K562 (cell line): Measurements from ENCODE around the gene ADORA2A. TPM values are rescaled to one million over a fixed set of nuclear protein-coding genes. Genes with fewer than 3 reads are reported as not detected.

Experiments used
- BACH1 ChIP-seq: fragments of 200-800 bp; sonication (Bioruptor generic); IDR thresholded peaks from 2 replicates; pipeline ENCODE4 v1.6.1; 2016; ENCODE audit warnings: missing genetic modification characterization, missing compliant biosample characterization
- CBX1 ChIP-seq: sonication (generic); IDR thresholded peaks from 2 replicates; pipeline ENCODE4 v1.6.1; 2016; ENCODE audit warnings: antibody characterized with exemption, low read depth, mild to moderate bottlenecking
- HDAC2 ChIP-seq: fragments of 450-650 bp; IDR thresholded peaks from 2 replicates; pipeline ENCODE4 v1.6.1; 2016; ENCODE audit warnings: mild to moderate bottlenecking
- HMG20A ChIP-seq: fragments of 450-650 bp; formaldehyde crosslinking; conservative IDR thresholded peaks from 2 replicates; pipeline ENCODE4 v1.4.0; 2020; ENCODE audit warnings: mild to moderate bottlenecking, mixed read lengths
- KLF1 ChIP-seq: fragments of 450-650 bp; IDR thresholded peaks from 2 replicates; pipeline ENCODE4 v1.6.1; 2016; ENCODE audit warnings: missing genetic modification characterization, missing compliant biosample characterization
- MAZ ChIP-seq, 2 experiments: fragments of 450-650 bp in 1 of 2; sonication (generic) in 1 of 2; formaldehyde crosslinking; IDR thresholded peaks in 1 of 2; conservative IDR thresholded peaks in 1 of 2; 2 replicates each; pipeline versions ENCODE4 v1.4.0 to v1.5.0; 2020; ENCODE audit warnings: mild to moderate bottlenecking in 1 of 2, missing genetic modification reagents in 1 of 2
- PHTF2 ChIP-seq: fragments of 250-450 bp; sonication (Bioruptor Pico); IDR thresholded peaks from 2 replicates; pipeline ENCODE4 v1.5.0; 2021; ENCODE audit warnings: mild to moderate bottlenecking
- PPARD ChIP-seq: fragments of 250-450 bp; sonication (Bioruptor Pico); IDR thresholded peaks from 2 replicates; pipeline ENCODE4 v1.8.0; 2022; ENCODE audit warnings: inconsistent platforms, mild to moderate bottlenecking, moderate library complexity
- PYGO2 ChIP-seq: fragments of 450-650 bp; IDR thresholded peaks from 2 replicates; pipeline ENCODE4 v1.6.1; 2016; ENCODE audit warnings: mild to moderate bottlenecking, missing genetic modification characterization, moderate library complexity, missing compliant biosample characterization
- RBM14 ChIP-seq: fragments of 200-400 bp; formaldehyde crosslinking; IDR thresholded peaks from 2 replicates; pipeline ENCODE4 v1.6.1; 2018; ENCODE audit warnings: low read depth, mild to moderate bottlenecking, low read length, moderate library complexity, borderline replicate concordance; ENCODE audit not compliant: insufficient read depth
- RFX5 ChIP-seq: IDR thresholded peaks from 2 replicates; pipeline ENCODE4 v1.6.1; 2011; ENCODE audit warnings: low read depth, mild to moderate bottlenecking, improper control_type of control experiment, low read length
- SETDB1 ChIP-seq: IDR thresholded peaks from one replicate; pipeline ENCODE4 v1.6.1; 2012; ENCODE audit warnings: low read length, control low read depth, inconsistent platforms
- STAT5A ChIP-seq: IDR thresholded peaks from 2 replicates; pipeline ENCODE4 v1.6.1; 2012; ENCODE audit warnings: low read length, inconsistent platforms, borderline replicate concordance
- TCF7 ChIP-seq: sonication (generic); IDR thresholded peaks from 2 replicates; pipeline ENCODE4 v1.6.1; 2016; ENCODE audit warnings: antibody characterized with exemption, borderline replicate concordance
- TOE1 ChIP-seq, 2 experiments: fragments of 450-650 bp in 1 of 2; sonication (generic) in 1 of 2; formaldehyde crosslinking in 1 of 2; IDR thresholded peaks; 2 replicates each; pipeline versions ENCODE4 v1.7.1 to v1.8.0; 2016 to 2022; ENCODE audit warnings: borderline replicate concordance in 2 of 2, mild to moderate bottlenecking in 2 of 2, antibody characterized with exemption in 1 of 2, inconsistent platforms in 1 of 2, low read depth in 1 of 2, missing genetic modification reagents in 1 of 2, moderate library complexity in 1 of 2
- ZNF707 ChIP-seq: fragments of 250-450 bp; sonication (Bioruptor Pico); conservative IDR thresholded peaks from 2 replicates; pipeline ENCODE4 v1.8.0; 2022; ENCODE audit warnings: inconsistent platforms, mild to moderate bottlenecking, moderate library complexity
- polyA plus RNA-seq, 8 experiments: library from polyadenylated mRNA; depleted of rRNA in 4 of 8; stranded (reverse) in 5 of 8; unstranded in 3 of 8; fragments of >200 nt; fragmentation: Nextera tagmentation in 2 of 8; fragmentation: Illumina TruSeq in 1 of 8; extraction: Ambion mirVana in 2 of 8; extraction: Trizol in 1 of 8; gene quantifications; 2 replicates each; pipeline versions ENCODE4 v1.2.1 to v1.2.3, GENCODE V29; 2011 to 2014; ENCODE audit warnings: inconsistent platforms in 1 of 8, missing spikeins in 1 of 8
- total RNA-seq, 7 experiments: library from RNA; depleted of rRNA in 6 of 7; stranded (reverse); fragments of >200 nt in 6 of 7; fragmentation: Illumina TruSeq in 2 of 7; extraction: Trizol in 2 of 7; gene quantifications; 2 replicates each; pipeline versions ENCODE4 v1.2.1 to v1.2.3, GENCODE V29; 2011 to 2021; ENCODE audit warnings: low replicate concordance in 1 of 7
- TF ChIP-seq, protein P1 (sequence below): fragments of 450-650 bp; conservative IDR thresholded peaks from 2 replicates; pipeline ENCODE4 v1.6.1; 2016; ENCODE audit warnings: missing genetic modification characterization, low read depth, mild to moderate bottlenecking, missing compliant biosample characterization, moderate library complexity
- TF ChIP-seq, protein P2 (sequence below): sonication (generic); formaldehyde crosslinking; IDR thresholded peaks from 2 replicates; pipeline ENCODE4 v1.5.0; 2020; ENCODE audit warnings: missing genetic modification reagents
- TF ChIP-seq, protein P3 (sequence below): sonication (generic); formaldehyde crosslinking; IDR thresholded peaks from 2 replicates; pipeline ENCODE4 v1.8.1; 2022; ENCODE audit warnings: missing genetic modification reagents
- TF ChIP-seq, protein P4 (sequence below): conservative IDR thresholded peaks from 2 replicates; pipeline ENCODE4 v1.6.1; 2011; ENCODE audit warnings: low read depth, mild to moderate bottlenecking, low read length; ENCODE audit not compliant: control insufficient read depth
- TF ChIP-seq, protein P5 (sequence below): fragments of 450-650 bp; formaldehyde crosslinking; IDR thresholded peaks from 2 replicates; pipeline ENCODE4 v1.4.0; 2020; ENCODE audit warnings: mild to moderate bottlenecking, moderate library complexity

The ADORA2A gene
- total and polyA plus RNA-seq, 9 of the 15 experiments (the other 6 are each of a cell fraction or from before 2014, with no cell fraction given) = 0.15 to 2.1 (median 0.66) TPM; not detected in 2

DNA sequence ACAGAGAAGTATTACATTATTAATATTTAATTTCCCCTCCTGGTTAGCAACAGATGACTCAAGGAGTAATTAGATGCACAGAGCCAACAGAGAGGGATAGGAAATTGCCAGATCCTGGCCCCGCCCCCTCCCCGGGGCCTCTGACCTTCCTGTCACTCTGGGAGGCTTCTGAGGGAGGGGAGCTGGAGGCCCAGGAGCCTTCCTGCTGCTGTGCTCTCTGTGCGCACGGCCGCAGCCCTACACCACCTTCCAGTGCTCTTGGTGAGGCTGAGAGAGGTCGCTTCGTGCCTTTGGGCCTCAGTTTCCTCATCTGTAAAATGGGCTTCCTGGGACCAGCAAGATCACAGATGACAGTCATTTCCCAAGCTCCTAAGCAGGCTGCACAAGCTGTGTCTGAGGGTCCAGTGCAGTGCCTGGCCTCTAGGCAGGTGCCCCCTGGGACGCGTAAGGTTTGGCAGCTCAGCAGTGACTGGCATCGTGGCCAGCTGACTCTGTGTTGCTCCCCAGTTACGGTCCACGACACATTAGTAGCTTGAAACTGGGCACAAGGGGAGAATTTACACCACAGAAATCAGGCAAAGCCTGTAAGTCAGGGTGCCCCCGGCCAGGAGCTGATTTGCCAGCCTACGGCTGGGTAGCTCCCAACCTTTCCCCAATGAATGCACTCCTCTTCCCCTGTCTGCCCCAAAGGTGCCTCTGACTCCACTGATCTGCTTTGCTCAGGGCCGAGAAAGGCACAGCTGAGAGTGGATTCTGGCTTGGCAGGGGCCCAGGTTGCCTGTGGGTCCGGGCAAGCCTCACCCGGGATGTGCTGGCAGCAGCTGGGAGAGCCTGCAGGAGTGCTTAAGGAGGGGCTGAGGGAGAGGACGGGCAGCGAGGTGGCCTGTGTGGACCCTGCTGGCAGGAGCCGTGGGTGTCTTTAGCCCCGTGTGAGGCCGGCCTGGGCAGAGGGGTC is 2.3 kb downstream of the ADORA2A start (continued):
- TF ChIP-seq, protein P1, sequence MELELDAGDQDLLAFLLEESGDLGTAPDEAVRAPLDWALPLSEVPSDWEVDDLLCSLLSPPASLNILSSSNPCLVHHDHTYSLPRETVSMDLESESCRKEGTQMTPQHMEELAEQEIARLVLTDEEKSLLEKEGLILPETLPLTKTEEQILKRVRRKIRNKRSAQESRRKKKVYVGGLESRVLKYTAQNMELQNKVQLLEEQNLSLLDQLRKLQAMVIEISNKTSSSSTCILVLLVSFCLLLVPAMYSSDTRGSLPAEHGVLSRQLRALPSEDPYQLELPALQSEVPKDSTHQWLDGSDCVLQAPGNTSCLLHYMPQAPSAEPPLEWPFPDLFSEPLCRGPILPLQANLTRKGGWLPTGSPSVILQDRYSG (tag) = no peak
- TF ChIP-seq HDAC2 (0 out of 2 replicates have a peak, but pooled peaks have one; percentile 58), PHTF2 (CRISPR knock-in tag) (no peak), RFX5 (peak; percentile 64; the same call in 1 of the 2 replicates), MAZ (CRISPR knock-in tag; conservative IDR thresholded peaks at IDR 0.05 in 1 of 2, IDR thresholded peaks at IDR 0.05 in 1 of 2) (no peak), TOE1 (IDR thresholded peaks at IDR 0.05; ENCODE audit: borderline replicate concordance) (no peak), TOE1 (CRISPR knock-in tag; IDR thresholded peaks at IDR 0.05; ENCODE audit: borderline replicate concordance, low read depth) (no peak), STAT5A (no peak), KLF1 (tag) (no peak), PPARD (CRISPR knock-in tag) (no peak), TCF7 (no peak), PYGO2 (tag) (no peak), CBX1 (peak; percentile 68; the same call in 1 of the 2 replicates), BACH1 (no peak), RBM14 (no peak), SETDB1 (no peak), ZNF707 (CRISPR knock-in tag) (no peak), HMG20A (CRISPR knock-in tag) (no peak)
- TF ChIP-seq, protein P2, sequence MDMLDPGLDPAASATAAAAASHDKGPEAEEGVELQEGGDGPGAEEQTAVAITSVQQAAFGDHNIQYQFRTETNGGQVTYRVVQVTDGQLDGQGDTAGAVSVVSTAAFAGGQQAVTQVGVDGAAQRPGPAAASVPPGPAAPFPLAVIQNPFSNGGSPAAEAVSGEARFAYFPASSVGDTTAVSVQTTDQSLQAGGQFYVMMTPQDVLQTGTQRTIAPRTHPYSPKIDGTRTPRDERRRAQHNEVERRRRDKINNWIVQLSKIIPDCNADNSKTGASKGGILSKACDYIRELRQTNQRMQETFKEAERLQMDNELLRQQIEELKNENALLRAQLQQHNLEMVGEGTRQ (CRISPR knock-in tag) = no peak
- TF ChIP-seq, protein P3, sequence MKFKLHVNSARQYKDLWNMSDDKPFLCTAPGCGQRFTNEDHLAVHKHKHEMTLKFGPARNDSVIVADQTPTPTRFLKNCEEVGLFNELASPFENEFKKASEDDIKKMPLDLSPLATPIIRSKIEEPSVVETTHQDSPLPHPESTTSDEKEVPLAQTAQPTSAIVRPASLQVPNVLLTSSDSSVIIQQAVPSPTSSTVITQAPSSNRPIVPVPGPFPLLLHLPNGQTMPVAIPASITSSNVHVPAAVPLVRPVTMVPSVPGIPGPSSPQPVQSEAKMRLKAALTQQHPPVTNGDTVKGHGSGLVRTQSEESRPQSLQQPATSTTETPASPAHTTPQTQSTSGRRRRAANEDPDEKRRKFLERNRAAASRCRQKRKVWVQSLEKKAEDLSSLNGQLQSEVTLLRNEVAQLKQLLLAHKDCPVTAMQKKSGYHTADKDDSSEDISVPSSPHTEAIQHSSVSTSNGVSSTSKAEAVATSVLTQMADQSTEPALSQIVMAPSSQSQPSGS = no peak
- TF ChIP-seq, protein P4, sequence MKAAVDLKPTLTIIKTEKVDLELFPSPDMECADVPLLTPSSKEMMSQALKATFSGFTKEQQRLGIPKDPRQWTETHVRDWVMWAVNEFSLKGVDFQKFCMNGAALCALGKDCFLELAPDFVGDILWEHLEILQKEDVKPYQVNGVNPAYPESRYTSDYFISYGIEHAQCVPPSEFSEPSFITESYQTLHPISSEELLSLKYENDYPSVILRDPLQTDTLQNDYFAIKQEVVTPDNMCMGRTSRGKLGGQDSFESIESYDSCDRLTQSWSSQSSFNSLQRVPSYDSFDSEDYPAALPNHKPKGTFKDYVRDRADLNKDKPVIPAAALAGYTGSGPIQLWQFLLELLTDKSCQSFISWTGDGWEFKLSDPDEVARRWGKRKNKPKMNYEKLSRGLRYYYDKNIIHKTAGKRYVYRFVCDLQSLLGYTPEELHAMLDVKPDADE = no peak
- TF ChIP-seq, protein P5, sequence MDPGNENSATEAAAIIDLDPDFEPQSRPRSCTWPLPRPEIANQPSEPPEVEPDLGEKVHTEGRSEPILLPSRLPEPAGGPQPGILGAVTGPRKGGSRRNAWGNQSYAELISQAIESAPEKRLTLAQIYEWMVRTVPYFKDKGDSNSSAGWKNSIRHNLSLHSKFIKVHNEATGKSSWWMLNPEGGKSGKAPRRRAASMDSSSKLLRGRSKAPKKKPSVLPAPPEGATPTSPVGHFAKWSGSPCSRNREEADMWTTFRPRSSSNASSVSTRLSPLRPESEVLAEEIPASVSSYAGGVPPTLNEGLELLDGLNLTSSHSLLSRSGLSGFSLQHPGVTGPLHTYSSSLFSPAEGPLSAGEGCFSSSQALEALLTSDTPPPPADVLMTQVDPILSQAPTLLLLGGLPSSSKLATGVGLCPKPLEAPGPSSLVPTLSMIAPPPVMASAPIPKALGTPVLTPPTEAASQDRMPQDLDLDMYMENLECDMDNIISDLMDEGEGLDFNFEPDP = no peak
